OCI-LY7 (cell line): ENCODE measurements around the gene RAPGEF2. TPM values are rescaled to one million over a fixed set of nuclear protein-coding genes. Genes with fewer than 3 reads are reported as not detected.

Experiments
- BruUV-seq: library from RNA; stranded (reverse); fragments of 400-500 nt; replicated peaks from 2 replicates; lab custom pipeline; 2021; lab: Mats Ljungman, UMichigan
- CTCF ChIA-PET: fragments of 300-600 bp; sonication (Branson Sonifier 250); formaldehyde crosslinking; loops from one replicate; lab custom pipeline; 2022; ENCODE audit warnings: antibody characterized with exemption; ENCODE audit not compliant: unreplicated experiment; lab: Charles Lee
- POLR2A ChIA-PET: fragments of 300-600 bp; sonication (Branson Sonifier 250); formaldehyde crosslinking; loops from one replicate; lab custom pipeline; 2022; ENCODE audit warnings: antibody characterized with exemption; lab: Charles Lee
- DNase-seq: peaks from one replicate; pipeline ENCODE4 v3.0.0-alpha.2; 2015; ENCODE audit warnings: low spot score
- H2AFZ ChIP-seq: fragments of 200-600 bp; sonication (generic), shearing (Covaris generic); 2 replicates; pipeline ENCODE4 v1.6.1; 2014; ENCODE audit warnings: mild to moderate bottlenecking, antibody characterized with exemption, low read length, moderate library complexity
- H3K27ac ChIP-seq: fragments of 200-600 bp; sonication (generic); 2 replicates; pipeline ENCODE4 v1.5.1; 2014; ENCODE audit warnings: mixed run types, low read depth, mild to moderate bottlenecking, moderate library complexity, low read length, inconsistent platforms; ENCODE audit not compliant: poor library complexity, severe bottlenecking
- H3K36me3 ChIP-seq: fragments of 200-600 bp; sonication (generic); 2 replicates; pipeline ENCODE4 v1.6.1; 2014; ENCODE audit warnings: mild to moderate bottlenecking, antibody characterized with exemption, low read length, moderate library complexity, mixed read lengths; ENCODE audit not compliant: insufficient read depth
- H3K4me1 ChIP-seq: fragments of 200-600 bp; sonication (generic); 2 replicates; pipeline ENCODE4 v1.5.1; 2014; ENCODE audit warnings: mild to moderate bottlenecking, low read length; ENCODE audit not compliant: insufficient read depth, poor library complexity, severe bottlenecking
- H3K4me2 ChIP-seq: fragments of 200-600 bp; sonication (generic); 2 replicates; pipeline ENCODE4 v1.6.1; 2014; ENCODE audit warnings: mild to moderate bottlenecking, low read length
- H3K4me3 ChIP-seq: fragments of 200-600 bp; sonication (generic); 2 replicates; pipeline ENCODE4 v1.5.1; 2014; ENCODE audit warnings: mild to moderate bottlenecking, low read depth, low read length; ENCODE audit not compliant: poor library complexity, severe bottlenecking
- H3K79me2 ChIP-seq: fragments of 200-600 bp; sonication (generic); 2 replicates; pipeline ENCODE4 v1.6.1; 2016; ENCODE audit warnings: low read depth, mild to moderate bottlenecking, low read length, moderate library complexity, mixed read lengths; ENCODE audit not compliant: insufficient read depth
- H3K9me2 ChIP-seq: fragments of 200-600 bp; sonication (generic); 2 replicates; pipeline ENCODE4 v1.6.1; 2016; ENCODE audit warnings: mild to moderate bottlenecking, low read length, mixed read lengths; ENCODE audit not compliant: insufficient read depth
- H3K9me3 ChIP-seq: fragments of 200-600 bp; sonication (generic); 2 replicates; pipeline ENCODE4 v1.6.1; 2014; ENCODE audit warnings: mild to moderate bottlenecking, mixed run types, low read length, mixed read lengths
- H4K20me1 ChIP-seq: fragments of 200-600 bp; sonication (generic); 2 replicates; pipeline ENCODE4 v1.6.1; 2014; ENCODE audit warnings: mild to moderate bottlenecking, antibody characterized with exemption, low read length, moderate library complexity, mixed read lengths; ENCODE audit not compliant: insufficient read depth
- CTCF ChIP-seq: fragments of 200-600 bp; sonication (generic); conservative IDR thresholded peaks from 2 replicates; pipeline ENCODE4 v1.5.1; 2014; ENCODE audit warnings: mild to moderate bottlenecking, antibody characterized with exemption, low read length, moderate library complexity, mixed read lengths
- EZH2phosphoT487 ChIP-seq: fragments of 200-600 bp; sonication (generic); IDR thresholded peaks from 2 replicates; pipeline ENCODE4 v1.6.1; 2018; ENCODE audit warnings: low read depth, borderline replicate concordance, mild to moderate bottlenecking, mixed run types, antibody characterized with exemption, low read length, moderate library complexity, mixed read lengths
- intact Hi-C: fragments of 100-400 bp; cut with micrococcal nuclease; formaldehyde crosslinking; loops from one replicate; pipeline ENCODE4 v1.10.0; 2022; ENCODE audit not compliant: unreplicated experiment
- total RNA-seq, 2 experiments: library from RNA; depleted of rRNA in 1 of 2; stranded (reverse); fragments of >200 nt in 1 of 2; shearing (Covaris generic) in 1 of 2; gene quantifications; 2 replicates each; pipeline ENCODE4 v1.2.3, GENCODE V29; 2014 to 2022

RAPGEF2 gene
- total RNA-seq, 2 experiments from 2014 or later: 4.6 to 6.5 TPM

GRCh38 chr4:159272273-159273140, 169.6 kb downstream of the RAPGEF2 start:
- Histone ChIP-seq H3K36me3 (no peaks in the 10 kb centered on the region), H4K20me1 (no peaks in the 10 kb centered on the region), H2AFZ (no peak overlapping the region), H3K4me3 (no peak overlapping the region), H3K9me2 (no peaks in the 10 kb centered on the region), H3K79me2 (no peaks in the 10 kb centered on the region), H3K27ac (no peak overlapping the region), H3K4me1 (no peaks in the 10 kb centered on the region), H3K4me2 (no peak overlapping the region), H3K9me3 (no peaks in the 10 kb centered on the region)
- no TSS peak for BruUV-seq
- no peak for TF ChIP-seq CTCF
- TF ChIP-seq EZH2phosphoT487: no peak
- intact Hi-C loops: no loop called here
- POLR2A ChIA-PET: no interaction called here
- no peak for DNase-seq
- CTCF ChIA-PET: no interaction called here

DNA sequence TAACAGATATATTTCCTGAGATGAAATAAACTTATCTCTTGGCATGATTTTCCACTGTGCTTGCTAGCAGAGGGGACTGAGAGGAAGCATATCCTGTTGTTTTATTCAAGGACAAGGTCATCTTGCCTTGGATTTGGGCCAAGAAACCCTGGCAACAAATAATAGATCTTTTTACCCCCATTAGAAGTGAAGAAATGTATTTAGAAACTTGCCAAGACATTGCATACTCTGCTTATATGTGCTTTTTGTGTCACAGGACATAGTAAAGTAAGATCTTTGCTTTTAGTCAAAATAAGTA, 170.2 kb downstream of the RAPGEF2 start:
- no peak for TF ChIP-seq EZH2phosphoT487
- TF ChIP-seq CTCF: no peak
- no peak for DNase-seq
- Histone ChIP-seq H3K9me2 (no peaks in the 10 kb centered on the region), H4K20me1 (no peaks in the 10 kb centered on the region), H3K4me1 (no peaks in the 10 kb centered on the region), H3K4me2 (no peak overlapping the region), H3K4me3 (no peak overlapping the region), H2AFZ (no peak overlapping the region), H3K36me3 (no peaks in the 10 kb centered on the region), H3K9me3 (no peaks in the 10 kb centered on the region), H3K27ac (no peak overlapping the region), H3K79me2 (no peaks in the 10 kb centered on the region)
- ChIA-PET CTCF (no interaction called here), POLR2A (no interaction called here)
- no TSS peak for BruUV-seq
- intact Hi-C loops: no loop called here

DNA sequence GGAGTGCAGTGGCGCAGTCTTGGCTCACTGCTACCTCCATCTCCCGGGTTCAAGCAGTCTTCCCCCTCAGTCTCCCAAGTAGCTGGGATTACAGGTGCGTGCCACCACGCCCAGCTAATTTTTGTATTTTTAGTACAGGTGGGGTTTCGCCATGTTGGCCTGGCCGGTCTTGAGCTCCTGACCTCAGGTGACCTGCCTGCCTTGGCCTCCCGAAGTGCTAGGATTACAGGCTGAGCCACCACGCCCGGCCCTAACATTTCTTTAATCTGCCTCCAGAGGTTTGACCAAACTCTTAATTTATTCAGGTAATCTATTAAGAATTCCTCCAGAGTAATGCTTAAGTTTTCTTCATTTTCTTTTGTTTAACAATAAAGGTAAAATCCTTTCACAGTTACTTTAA, 171.0 kb downstream of the RAPGEF2 start:
- BruUV-seq: no TSS peak
- Histone ChIP-seq H2AFZ (no peak overlapping the region), H3K27ac (no peak overlapping the region), H3K9me2 (no peaks in the 10 kb centered on the region), H3K4me2 (no peak overlapping the region), H3K36me3 (no peaks in the 10 kb centered on the region), H3K4me3 (no peak overlapping the region), H4K20me1 (no peaks in the 10 kb centered on the region), H3K79me2 (no peaks in the 10 kb centered on the region), H3K4me1 (no peaks in the 10 kb centered on the region), H3K9me3 (no peaks in the 10 kb centered on the region)
- intact Hi-C loops: no loop called here
- ChIA-PET CTCF (no interaction called here), POLR2A (no interaction called here)
- TF ChIP-seq EZH2phosphoT487 (no peak), CTCF (no peak)
- no peak for DNase-seq
